Measurements from ENCODE around the gene F8. TPM values are rescaled to one million over a fixed set of nuclear protein-coding genes. Genes with fewer than 3 reads are reported as not detected.
"Not testable (repeated sequence)": the region's sequence is repeated elsewhere in the genome, so short reads cannot be mapped to it uniquely, and the experiment has no call there.

The F8 gene
- total RNA-seq, 1 experiment from 2014 or later, result 1.9 TPM

GRCh38 chrX:154885057-154885456 is 137.5 kb downstream of the F8 start:
- not testable (repeated sequence) for DNase-seq (ENCODE audit: low read depth)

GRCh38 chrX:154884069-154884468 is 138.5 kb downstream of the F8 start:
- DNase-seq (ENCODE audit: low read depth), result not testable (repeated sequence)

GRCh38 chrX:154873329-154873728 is 149.2 kb downstream of the F8 start:
- DNase-seq (ENCODE audit: low read depth), result no peak

- DNase-seq (ENCODE audit: low read depth), result not testable (repeated sequence)
Measured at GRCh38 chrX:154868522-154868921, 154.0 kb downstream of the F8 start.

GRCh38 chrX:154855256-154855655 is 167.3 kb downstream of the F8 start:
- DNase-seq (ENCODE audit: low read depth), result no peak

GRCh38 chrX:154850957-154851611 is 171.4 kb downstream of the F8 start:
- DNase-seq (ENCODE audit: low read depth), result no peak

GRCh38 chrX:154840856-154841255 is 181.7 kb downstream of the F8 start:
- DNase-seq (ENCODE audit: low read depth), result peak; percentile 19

- no peak for DNase-seq (ENCODE audit: low read depth)
Measured at GRCh38 chrX:154836163-154836562, 186.4 kb downstream of the F8 start.

GRCh38 chrX:154834562-154834961 is 188.0 kb downstream of the F8 start, which contains the start of gene SMIM9:
Gene SMIM9 (minus strand): TSS chrX:154834662. CDS start chrX:154830856, 3,806 bp downstream.
- no peak for DNase-seq (ENCODE audit: low read depth)

- DNase-seq (ENCODE audit: low read depth), result no peak
Measured at GRCh38 chrX:154833746-154834274, 188.7 kb downstream of the F8 start.

- no peak for DNase-seq (ENCODE audit: low read depth)
Measured at GRCh38 chrX:154829926-154830442, 192.5 kb downstream of the F8 start.

GRCh38 chrX:154829134-154829533 is 193.4 kb downstream of the F8 start:
- no peak for DNase-seq (ENCODE audit: low read depth)

- DNase-seq (ENCODE audit: low read depth), result no peak
Measured at GRCh38 chrX:154828016-154828408, 194.5 kb downstream of the F8 start.

GRCh38 chrX:154827194-154828015 is 195.1 kb downstream of the F8 start:
- DNase-seq (ENCODE audit: low read depth), result no peak

GRCh38 chrX:154825586-154825985 is 196.9 kb downstream of the F8 start:
- not testable (repeated sequence) for DNase-seq (ENCODE audit: low read depth)

- DNase-seq (ENCODE audit: low read depth), result no peak
Measured at GRCh38 chrX:154824638-154825037, 197.9 kb downstream of the F8 start.

GRCh38 chrX:154822029-154822428 is 200.5 kb downstream of the F8 start:
- DNase-seq (ENCODE audit: low read depth), result no peak

- no peak for DNase-seq (ENCODE audit: low read depth)
Measured at GRCh38 chrX:154821523-154821922, 201.0 kb downstream of the F8 start.

GRCh38 chrX:154819771-154820341 is 202.7 kb downstream of the F8 start:
- no peak for DNase-seq (ENCODE audit: low read depth)

- no peak for DNase-seq (ENCODE audit: low read depth)
Measured at GRCh38 chrX:154818916-154819770, 203.4 kb downstream of the F8 start.

- DNase-seq (ENCODE audit: low read depth), result not testable (repeated sequence)
Measured at GRCh38 chrX:154817048-154817618, 205.4 kb downstream of the F8 start.
